MM.1S (cell line): ENCODE data around the gene PRR33.

ENCODE experiments used
- CTCF ChIP-seq: fragments of 300-600 bp; sonication (generic); IDR thresholded peaks from 2 replicates; pipeline ENCODE4 v1.5.1; 2016; ENCODE audit warnings: antibody characterized with exemption, low read length, mixed read lengths
- EZH2 ChIP-seq: fragments of 300-600 bp; sonication (generic); optimal IDR thresholded peaks from 2 replicates; pipeline ENCODE3; 2017; ENCODE audit warnings: low read depth, mild to moderate bottlenecking, antibody characterized with exemption, low read length, mixed read lengths

- TF ChIP-seq CTCF, result no peak
- no peak for TF ChIP-seq EZH2
These were observed 30.0 kb downstream of the PRR33 start for GRCh38 chr11:1861435-1862411.
